ENCODE measurements around the gene MMP1.

DNA sequence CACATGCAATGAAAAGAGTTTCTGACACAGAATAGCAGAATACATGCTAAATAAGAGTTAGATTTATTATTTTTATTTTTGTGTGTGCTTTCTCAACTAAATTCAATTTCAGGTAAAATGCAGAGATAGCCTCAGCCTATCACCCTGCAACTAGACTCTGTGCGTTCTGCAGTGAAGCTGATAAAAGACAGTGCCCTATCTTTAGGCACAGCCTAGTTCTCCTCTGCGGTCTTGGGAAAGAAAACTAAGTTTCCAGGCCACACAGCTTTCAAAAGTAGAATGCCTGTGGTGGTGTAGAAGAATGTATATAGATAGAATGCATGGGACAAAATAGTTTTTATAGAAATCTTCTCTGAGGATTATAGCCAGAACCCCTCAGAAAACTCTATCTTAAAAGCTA lies 12.0 kb upstream of the MMP1 start:
- TF ChIP-seq CTCF (optimal IDR thresholded peaks at IDR 0.05 in 1 of 3, IDR thresholded peaks at IDR 0.05 in 1 of 3, conservative IDR thresholded peaks at IDR 0.05 in 1 of 3; ENCODE audit: extremely low read depth in 1 of 3, insufficient read depth in 2 of 3, low read length in 3 of 3) (no peak), EZH2 (IDR thresholded peaks at IDR 0.05; ENCODE audit: low read length) (no peak)

All from keratinocyte (primary cell).